Left forelimb (tissue), 1 donor: Measurements from ENCODE around the gene PDE4DIP.
"Not testable (repeated sequence)": the region's sequence is repeated elsewhere in the genome, so short reads cannot be mapped to it uniquely, and the experiment has no call there.

Source experiments
- DNase-seq: peaks from one replicate; pipeline ENCODE4 v3.0.0-alpha.2; 2018; ENCODE audit warnings: low spot score

Gene PDE4DIP

DNA sequence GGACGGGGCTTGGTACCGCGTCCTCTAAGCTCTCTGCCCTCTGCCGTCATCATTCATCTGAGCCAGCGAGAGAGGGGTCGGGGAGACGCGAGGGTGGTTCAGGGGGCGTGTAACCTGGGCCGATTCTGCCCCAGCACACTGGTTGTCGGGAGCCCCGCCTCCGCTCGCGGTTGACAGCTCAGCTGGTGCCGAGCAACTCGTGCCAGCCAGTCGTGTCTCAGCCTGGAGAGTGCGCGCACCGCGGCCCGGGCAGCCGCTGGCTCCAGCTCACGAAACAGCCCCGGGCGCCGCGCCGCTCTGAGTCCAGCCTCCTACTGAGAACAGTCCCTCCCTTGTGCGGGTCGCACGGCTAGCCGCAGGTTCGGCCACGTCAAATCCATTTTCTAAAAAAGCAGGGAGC is at the start of gene PDE4DIP:
PDE4DIP (plus strand) TSS at position 209 of the 400 bp plus-strand sequence. CDS start 347 bp downstream, outside the sequence.
- not testable (repeated sequence) for DNase-seq

DNA sequence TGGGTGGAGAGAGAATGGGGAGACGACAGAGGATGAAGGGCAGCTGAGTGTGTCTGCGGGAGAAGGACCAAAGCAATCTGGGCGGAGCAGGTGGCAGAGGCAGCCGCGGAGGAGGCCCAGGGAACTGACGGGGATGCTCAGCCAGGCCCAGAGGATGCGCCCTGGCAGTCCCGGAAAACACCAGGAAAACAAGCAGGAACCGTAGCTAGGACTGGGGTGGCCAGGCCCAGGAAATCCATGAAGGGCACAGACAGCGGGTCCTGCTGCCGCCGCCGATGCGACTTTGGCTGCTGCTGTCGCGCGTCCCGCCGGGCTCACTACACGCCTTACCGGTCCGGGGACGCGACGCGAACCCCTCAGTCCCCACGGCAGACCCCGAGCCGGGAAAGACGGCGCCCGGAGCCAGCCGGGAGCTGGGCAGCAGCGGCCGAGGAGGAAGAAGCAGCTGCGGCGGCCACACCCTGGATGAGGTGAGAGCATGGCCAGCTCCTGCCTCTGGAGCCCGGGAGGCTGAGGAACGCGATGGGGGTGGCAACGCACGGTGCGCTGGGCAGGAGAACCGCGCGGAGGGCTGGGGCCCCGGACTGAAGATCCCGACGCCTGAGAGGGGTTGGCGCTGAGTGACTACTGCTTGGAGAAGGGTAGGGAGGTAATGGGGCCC is 35.8 kb upstream of the PDE4DIP start:
- DNase-seq, result not testable (repeated sequence)

DNA sequence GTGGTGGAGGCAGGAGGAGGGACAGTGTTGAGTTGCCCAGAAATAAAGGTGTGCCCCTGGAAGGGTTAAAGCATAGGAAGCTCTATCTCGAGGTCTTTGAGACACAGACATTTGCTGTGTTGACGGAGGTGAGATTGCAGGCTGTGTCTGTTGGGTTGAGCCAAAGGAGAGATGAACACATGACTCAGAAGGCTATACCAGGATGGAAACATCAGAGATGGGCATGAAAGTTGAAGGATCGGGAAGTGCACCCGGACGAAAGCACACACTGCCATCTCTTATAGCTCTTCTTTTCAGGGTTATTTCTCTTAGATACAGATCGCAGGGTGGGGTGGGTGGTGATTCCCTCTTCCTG is 35.3 kb upstream of the PDE4DIP start:
- not testable (repeated sequence) for DNase-seq

DNA sequence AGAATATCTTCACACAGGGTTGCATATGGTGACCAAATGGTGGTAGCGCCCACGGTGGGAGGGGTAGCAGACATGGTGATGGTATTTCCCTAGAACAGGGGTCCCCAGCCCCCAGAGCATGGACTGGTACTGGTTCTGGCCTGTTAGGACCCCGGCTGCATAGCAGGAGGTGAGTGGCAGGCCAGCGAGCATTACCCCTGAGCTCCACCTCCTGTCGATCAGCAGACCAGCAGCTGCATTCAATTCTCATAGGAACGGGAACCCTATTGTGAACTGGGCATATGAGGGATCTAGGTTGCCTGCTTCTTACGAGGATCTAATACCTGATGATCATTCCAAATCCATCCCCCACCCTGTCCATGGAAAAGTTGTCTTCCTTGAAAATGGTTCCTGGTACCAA is 22.0 kb upstream of the PDE4DIP start:
- DNase-seq, result not testable (repeated sequence)

DNA sequence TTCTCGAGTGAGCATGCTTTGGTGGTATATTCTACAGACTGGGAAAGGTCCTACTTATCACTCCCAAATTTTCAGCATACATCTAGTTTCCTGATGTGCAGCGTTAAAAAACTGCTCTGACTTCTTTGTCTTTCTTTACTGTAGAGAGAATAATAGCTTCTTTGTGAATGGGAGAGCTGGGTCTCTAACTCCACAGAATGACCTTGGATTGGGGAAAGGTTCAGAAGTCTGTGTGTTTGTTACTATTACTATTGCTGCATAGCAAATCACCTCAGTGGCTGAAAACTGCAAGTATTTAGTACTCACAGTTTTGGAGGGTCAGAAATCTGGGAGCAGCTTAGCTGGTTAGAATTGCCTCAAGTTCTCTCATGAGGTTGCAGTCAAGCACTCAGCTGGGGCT is 20.4 kb upstream of the PDE4DIP start:
- not testable (repeated sequence) for DNase-seq

DNA sequence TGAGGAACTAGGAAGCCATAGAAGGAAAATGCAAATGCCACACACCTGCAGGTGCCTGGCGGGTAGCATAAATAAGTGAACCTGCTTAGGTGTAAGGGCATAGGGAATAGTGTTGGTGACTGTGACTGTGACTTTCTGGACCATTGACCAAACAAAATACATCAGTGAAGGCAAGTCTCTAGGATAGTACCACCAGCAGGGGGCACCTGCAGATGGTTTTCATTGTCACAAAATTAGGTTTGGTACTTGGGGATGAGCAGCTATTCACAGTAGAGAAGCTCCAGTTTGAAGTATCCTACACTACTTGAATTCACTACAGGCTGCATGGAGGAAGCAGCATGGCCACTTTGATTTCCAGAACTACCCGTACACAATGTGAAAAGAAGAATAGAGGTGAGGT is 19.2 kb upstream of the PDE4DIP start:
- DNase-seq, result not testable (repeated sequence)

DNA sequence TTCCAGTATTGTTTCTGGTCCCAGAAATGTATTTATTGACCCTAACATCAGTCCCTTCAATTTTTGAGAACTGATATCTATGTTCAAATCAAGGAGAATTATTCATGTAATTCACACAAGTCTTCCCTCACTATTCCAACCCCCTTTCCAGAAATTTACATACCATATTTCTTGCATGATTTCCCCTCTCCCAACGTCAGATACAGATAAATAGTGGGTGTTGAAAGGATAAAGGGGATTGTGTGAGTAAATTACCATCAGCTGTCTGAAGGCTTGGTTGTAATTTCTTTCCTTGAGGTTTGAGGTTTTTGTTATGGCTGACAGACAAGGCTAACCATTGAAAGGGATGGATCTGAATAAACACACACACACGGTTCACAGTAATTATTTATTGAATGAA is 15.7 kb upstream of the PDE4DIP start:
- DNase-seq, result not testable (repeated sequence)

DNA sequence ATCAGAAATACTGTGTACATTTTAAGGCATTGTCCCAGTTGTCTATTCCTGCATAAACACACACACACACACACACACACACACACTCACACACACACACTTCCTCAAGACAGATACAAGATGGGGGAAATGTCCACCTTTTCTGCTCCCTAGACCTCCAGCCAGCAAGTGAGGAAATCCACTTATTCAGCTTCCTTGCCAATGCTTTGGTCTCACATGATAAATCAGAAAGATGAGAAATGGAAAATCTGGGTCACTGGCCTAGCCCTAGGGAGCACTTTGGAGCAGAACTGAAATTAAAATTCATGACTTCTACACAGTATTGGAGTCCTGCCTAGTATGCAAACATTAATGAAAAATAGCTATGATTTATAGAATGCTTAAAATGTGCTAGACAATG is 15.3 kb upstream of the PDE4DIP start:
- DNase-seq, result not testable (repeated sequence)

DNA sequence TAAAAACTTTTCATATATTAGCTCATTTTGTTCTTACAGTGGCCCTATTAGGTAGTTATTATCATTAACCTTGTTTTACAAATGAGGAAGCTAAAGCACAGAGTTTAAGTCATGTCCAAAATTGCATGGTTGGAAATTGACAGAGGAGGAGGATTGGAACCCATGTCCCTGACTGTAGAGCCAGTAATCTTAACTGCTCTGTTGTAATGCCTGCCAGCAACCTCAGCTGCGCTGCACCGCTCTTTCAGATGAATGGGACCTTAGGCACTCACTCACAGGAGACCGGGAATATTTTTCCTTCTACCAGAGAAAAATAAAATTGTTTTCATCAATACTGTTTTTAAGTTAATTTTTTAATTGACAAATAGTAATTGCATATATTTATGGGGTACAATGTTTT is 14.9 kb upstream of the PDE4DIP start:
- not testable (repeated sequence) for DNase-seq

DNA sequence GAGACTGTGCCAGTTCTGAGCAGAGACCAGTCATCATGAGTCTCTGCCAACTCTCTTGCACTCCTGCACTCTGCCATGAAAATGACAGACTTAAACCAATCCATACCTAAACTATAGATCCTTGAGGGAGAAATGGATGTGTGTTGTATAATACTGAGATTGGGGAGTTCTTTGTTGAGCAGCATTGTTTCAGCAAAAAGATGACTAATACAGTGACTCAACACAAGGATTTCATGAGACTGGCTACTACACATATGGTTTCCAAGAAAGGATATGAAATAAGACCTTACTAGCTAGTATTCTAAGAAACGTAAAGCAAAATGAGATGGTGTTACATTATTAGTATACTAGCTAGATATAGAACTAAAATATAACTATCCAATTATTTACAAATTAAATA is 3.0 kb upstream of the PDE4DIP start:
- not testable (repeated sequence) for DNase-seq

DNA sequence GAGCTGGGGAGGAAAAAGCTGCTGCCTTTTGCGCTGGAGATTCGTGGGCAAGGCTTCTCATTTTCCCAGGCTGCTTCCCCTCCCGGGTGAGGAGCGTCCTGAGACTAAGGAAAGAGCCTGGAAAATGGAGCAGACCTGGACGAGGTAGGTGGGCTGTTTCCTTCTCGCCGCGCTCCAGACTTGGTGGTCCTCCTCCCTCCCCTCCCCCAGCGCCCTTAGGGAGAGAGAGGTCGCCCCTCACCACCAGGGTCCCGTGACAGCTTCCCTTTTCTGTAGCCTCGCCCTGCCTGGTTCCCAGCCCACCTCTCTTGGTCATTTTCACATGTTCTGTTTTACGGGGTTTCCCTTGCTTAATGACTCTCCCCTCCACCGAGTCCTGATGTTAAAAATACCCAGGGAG is 423 bp downstream of the PDE4DIP start:
- not testable (repeated sequence) for DNase-seq

DNA sequence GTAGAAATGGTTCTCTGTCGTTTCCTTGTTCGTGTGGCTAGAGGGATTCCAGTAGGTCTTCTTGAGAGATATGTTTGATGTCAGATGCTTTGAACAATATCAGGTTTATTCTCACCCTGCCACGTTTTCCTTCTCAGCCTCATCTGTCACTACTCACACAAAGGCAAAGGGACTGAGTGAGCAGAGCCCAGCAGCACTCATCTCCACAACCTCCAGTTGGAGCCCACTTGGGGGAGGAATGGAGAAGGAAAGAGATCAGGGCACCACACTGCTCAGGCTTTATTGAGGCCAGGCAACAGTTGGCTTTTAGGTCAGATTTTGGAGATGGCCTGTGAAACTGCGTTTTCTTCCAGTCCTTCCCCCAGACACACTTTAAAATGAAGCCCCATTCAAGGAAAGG is 840 bp downstream of the PDE4DIP start:
- DNase-seq, result not testable (repeated sequence)

DNA sequence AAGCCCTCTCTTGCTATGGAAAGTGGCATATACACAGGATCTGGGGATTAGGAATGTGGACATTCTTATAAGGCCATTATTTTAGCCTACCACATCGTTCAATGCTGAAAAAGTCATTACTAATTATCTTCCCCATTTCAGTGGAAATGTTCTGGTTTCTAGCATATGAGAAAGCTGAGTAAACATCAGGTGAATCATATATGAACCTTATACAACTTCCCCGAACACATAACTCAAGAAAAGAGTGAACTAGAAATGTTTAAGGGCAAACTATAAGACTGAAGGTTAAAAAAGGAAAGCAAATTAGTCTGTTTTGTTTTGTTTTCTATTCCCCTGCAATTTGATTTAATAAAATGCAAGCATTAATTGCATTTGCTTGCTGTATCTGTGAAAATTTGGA is 6.1 kb downstream of the PDE4DIP start:
- DNase-seq, result not testable (repeated sequence)

DNA sequence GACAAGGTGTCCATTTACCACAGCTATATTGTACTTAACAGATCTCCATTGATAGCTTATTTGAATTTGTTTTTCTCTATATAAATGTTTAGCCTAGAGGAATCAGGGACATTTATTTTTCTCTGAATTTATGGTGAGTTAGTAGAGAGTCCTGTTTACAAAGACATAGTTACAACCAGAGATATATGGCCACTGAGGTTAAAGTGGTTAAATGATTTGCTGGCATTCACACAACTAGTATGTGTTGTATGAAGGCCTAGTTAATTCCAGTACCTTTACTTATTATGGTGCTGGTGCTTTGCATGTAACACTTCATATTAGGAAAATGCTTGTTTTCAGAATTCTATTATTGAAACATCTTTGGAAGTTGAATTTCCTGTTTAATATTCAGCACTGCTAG is 6.6 kb downstream of the PDE4DIP start:
- DNase-seq, result not testable (repeated sequence)

DNA sequence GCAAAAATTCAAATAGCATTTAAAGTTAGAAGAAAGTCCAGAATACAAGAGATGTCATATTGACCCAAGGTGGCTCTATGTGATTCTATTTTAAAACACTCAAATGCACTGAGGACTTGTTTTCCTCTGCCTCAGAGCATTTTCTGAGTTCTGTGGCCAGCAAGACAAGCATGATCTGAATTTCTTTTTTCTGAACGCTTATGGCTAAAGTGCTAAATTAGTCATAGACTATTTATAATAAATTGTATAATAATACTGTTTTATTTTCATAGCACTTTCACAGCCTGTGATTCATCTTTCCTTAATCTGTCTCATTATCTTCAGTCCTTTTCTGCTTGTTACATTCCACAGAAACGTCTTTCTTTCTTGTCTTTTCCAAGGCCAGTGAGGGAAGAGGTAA is 7.5 kb downstream of the PDE4DIP start:
- not testable (repeated sequence) for DNase-seq

DNA sequence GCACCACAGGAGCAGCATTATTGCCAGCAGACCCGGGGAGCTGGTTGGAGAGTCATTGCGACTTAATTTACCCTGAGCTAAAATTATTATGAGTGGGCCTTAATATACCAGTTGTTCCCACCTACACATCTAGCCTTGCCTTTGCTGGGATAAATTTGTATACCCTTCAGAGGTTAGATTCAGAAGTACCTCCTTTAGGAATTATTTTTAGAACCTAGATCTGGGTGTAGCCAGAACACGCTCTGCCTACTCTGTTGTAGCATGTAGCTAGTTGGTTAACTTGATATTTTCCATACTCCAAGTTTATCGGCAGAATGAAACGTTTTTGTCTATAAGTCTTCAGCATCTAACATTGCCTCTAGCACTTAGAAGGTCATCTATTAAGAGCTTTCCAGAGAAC is 9.1 kb downstream of the PDE4DIP start:
- not testable (repeated sequence) for DNase-seq

DNA sequence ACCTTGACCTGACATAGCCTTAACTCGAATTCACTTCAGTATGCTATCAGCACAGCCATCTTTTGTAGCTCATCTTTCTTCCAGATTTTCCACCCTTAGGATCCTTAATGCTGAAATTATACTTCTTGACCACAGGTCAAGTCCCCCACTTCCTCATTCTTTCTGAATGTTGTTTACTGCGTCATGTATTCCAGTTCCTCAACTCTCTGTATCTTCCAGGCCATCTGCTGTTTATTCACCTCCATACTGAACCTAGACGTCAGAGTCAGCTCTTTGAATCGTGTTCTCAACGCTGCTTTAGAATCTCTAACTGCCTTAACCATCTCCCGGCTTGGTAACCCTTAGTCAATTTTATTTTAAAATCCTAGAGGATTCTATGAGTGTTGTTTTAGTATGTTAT is 9.8 kb downstream of the PDE4DIP start:
- DNase-seq, result not testable (repeated sequence)

DNA sequence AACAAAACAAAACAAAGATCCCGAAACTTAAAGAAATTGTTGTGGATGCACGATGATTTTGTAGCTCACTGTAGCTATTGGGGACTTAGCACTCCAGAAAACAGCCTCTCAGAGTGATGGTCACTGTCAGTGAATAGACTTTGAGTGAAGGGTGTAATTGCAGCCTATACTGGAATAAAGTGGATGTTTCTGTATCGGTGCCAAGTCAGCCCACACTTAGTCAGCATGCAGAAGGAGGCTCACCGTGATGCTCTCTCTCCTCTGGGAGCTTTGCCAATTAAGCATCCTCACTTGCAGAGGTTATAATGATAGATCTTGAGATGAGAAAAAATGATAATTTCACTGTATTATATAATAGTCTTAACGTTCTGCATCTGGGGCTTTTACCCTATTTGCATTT is 11.1 kb downstream of the PDE4DIP start:
- DNase-seq, result not testable (repeated sequence)

DNA sequence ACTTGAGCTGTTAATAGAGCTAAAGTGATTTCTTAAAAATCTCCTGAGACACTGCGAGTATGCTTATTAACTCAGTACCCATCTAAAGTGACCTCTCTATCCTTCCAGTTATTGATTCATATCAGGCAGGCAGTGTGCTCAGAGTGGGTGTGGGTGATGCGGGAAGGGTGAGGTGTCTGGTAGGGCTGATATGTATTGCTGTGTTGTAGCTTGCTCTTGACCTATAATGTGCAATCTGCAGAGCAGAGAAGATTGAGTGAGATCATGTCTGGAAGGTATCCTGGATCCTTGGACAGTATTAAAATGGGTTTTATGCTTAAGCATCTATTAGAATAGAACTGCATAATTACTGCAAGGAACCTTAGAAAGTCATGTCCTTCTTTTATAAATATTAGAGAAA is 15.8 kb downstream of the PDE4DIP start:
- DNase-seq, result not testable (repeated sequence)

DNA sequence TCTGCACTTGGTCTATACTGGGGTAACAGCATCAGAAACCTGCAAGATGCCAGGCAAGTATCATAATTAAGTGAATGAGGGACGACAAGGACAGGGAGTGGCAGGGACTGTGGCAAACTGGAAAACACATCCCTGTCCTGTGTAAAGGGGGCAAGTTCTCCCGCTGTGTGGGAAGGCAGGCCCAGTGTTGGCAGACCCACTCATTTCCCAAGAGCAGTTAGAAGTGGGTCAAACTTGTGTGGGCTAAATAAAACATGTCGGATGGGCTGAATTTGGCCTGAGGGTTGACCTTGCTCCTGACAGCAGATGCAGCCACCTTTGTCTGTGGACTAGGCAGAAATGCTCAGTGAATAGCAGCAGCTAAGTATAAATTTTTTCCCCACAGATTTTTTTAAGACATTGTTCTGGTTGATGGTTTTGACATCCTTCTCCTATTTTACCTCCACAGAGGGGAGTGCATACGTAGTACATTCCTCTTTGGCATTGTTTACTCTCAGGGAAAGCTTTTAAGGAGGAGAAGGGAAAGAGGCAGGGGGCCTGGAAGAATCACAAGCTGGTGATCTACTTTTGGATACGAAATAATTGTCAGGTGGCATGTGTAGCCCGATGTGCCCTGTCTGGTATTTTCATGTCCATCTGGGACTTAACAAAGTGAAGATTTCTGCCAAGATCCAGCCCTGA is 16.5 kb downstream of the PDE4DIP start:
- not testable (repeated sequence) for DNase-seq

DNA sequence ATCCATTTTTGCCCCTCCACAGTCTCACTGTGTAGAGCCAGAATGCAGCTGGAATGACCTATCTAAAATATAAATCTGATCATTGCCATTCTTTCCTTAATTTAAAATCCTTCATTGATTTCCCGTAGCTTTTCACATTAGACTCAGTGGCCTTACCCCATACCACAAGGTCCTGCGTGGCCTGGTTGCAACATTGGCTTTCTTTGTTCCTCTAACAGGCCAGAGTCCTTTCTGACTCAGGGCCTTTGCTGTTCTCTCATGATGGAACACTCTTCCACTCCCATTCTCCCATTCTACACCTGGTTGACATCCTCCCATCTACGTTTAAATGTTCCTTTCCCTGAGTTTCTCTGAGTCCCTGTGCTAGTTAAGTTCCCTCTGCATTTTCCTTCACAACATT is 18.4 kb downstream of the PDE4DIP start:
- not testable (repeated sequence) for DNase-seq

DNA sequence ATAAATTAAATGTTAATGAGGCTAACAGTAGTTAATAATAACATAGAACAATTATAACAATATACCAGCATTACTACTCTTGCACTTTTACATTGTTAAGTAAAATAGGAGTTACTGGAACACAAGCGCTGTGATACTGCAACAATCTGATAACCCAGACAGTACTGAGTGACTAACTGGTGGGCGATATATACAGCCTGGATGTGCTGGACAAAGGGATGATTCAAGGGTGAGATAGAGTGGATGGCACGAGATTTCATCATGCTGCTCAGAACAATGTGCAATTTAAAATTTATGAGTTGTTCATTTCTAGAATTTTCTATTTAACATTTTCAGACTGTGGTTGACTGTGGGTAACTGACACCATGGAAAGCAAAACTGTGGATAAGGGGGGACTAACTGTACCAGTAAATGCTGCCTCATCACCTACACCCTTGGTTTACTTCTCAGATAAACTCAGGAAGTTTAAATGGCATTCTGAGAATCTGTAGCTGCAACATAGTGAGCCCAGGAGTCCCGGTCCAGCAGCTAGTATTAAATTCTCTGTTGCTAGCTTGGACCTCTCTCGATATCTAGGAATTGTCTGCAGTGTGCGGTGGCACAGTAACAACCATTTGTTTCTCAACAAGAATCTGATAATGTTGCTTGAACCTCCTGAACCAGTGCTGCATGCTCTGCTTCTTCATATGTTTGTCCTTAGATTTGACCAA is 24.9 kb downstream of the PDE4DIP start:
- not testable (repeated sequence) for DNase-seq

DNA sequence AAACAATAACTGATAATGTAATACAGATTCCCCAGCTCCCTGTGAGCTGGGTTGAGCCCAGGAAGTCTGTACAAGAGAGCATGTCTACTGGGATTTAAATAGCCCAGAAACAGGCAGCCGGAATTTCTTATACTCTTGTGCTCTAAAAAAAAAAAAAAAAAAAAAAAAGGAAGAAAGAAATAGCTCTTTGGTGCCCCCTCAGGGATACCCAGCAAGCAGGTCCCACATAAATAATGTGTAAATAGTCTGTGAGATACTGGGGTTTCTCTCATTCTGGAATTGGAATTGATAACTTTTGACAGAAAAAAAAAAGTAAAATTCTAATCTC is 25.4 kb downstream of the PDE4DIP start:
- DNase-seq, result not testable (repeated sequence)
